Measurements from ENCODE around the gene IFT88. TPM values are rescaled to one million over a fixed set of nuclear protein-coding genes. Genes with fewer than 3 reads are reported as not detected.

The IFT88 gene
- total RNA-seq, 3 donors from 2014 or later (not counting 1 experiment from before 2014, with no cell fraction given): 9.2 to 13.9 (median 13.9) TPM

DNA sequence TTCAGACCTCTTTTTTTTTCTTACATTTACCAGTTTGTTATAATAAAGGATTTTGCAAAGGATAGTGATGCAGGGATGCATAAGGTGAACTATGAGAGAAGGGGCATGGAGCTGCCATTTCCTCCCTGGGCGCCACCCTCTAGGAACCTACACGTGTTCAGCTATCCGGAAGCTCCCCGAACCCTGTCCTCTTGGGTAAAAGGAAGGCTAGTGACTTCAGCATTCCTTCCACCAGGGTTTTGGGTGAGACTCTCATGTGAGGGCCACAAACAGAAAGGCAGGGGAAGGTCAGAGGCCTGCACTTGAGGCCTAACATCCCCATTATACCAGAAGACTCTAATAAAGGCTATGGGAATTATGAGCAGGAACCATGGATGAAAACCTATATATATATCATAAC is 57.3 kb downstream of the IFT88 start:
- Histone ChIP-seq H3K27ac (ENCODE audit: low read length) (no peak overlapping the region), H3K4me1 (ENCODE audit: control insufficient read depth, insufficient read depth, low read length) (peaks cover 4% of the 10 kb centered on the region), H3K36me3 (ENCODE audit: control insufficient read depth, insufficient read depth, low read length) (peaks cover 4% of the 10 kb centered on the region), H3K4me3 (ENCODE audit: low read length) (no peak overlapping the region), H3K9me3 (ENCODE audit: control insufficient read depth, insufficient read depth, low read length) (no peaks in the 10 kb centered on the region), H3K27me3 (ENCODE audit: control insufficient read depth, insufficient read depth, low read length) (no peaks in the 10 kb centered on the region)
- Mint-ChIP-seq H3K4me1 (peaks cover 0 to 13% of the 10 kb centered on the region in 2 donors), H3K4me3 (no peak overlapping the region), H3K36me3 (peaks cover 7% of the 10 kb centered on the region), H3K27me3 (ENCODE audit: low read depth in 2 of 2) (no peaks in the 10 kb centered on the region), H3K9me3 (no peaks in the 10 kb centered on the region), H3K27ac (no peak overlapping the region)
- ATAC-seq (no peak), DNase-seq (no peak)
- 98% methylated on average over 4 of the region's 4 CpGs for WGBS (ENCODE audit: insufficient coverage)
- TF ChIP-seq, protein P1, sequence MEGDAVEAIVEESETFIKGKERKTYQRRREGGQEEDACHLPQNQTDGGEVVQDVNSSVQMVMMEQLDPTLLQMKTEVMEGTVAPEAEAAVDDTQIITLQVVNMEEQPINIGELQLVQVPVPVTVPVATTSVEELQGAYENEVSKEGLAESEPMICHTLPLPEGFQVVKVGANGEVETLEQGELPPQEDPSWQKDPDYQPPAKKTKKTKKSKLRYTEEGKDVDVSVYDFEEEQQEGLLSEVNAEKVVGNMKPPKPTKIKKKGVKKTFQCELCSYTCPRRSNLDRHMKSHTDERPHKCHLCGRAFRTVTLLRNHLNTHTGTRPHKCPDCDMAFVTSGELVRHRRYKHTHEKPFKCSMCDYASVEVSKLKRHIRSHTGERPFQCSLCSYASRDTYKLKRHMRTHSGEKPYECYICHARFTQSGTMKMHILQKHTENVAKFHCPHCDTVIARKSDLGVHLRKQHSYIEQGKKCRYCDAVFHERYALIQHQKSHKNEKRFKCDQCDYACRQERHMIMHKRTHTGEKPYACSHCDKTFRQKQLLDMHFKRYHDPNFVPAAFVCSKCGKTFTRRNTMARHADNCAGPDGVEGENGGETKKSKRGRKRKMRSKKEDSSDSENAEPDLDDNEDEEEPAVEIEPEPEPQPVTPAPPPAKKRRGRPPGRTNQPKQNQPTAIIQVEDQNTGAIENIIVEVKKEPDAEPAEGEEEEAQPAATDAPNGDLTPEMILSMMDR (IDR thresholded peaks at IDR 0.05): no peak
- intact Hi-C loops (cut with micrococcal nuclease): no loop called here

DNA sequence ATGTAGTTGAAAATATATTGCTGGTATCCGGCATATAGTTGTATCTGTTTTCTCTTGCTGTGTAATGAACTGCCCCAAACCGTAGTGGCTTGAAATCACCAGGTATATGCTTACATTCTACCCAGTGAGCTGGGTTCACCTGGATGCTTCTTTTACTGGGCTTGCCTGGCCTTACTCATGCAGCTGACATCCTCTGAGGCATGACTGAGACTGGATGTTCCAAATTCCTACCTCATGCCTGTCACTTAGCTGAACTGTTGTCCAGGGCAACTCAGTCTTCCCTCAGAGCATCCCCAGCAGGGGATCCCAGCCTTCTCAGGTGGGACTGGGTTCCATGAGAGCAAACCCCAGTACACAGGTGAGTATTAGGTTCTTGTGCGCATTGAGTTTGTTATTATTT is 66.8 kb downstream of the IFT88 start:
- ATAC-seq (no peak), DNase-seq (no peak)
- Mint-ChIP-seq H3K4me3 (no peak overlapping the region), H3K36me3 (no peaks in the 10 kb centered on the region), H3K27me3 (ENCODE audit: low read depth in 2 of 2) (no peaks in the 10 kb centered on the region), H3K4me1 (peaks cover 0 to 5% of the 10 kb centered on the region in 2 donors), H3K27ac (no peak overlapping the region), H3K9me3 (no peaks in the 10 kb centered on the region)
- WGBS (ENCODE audit: insufficient coverage): 94% methylated on average over 3 of the region's 3 CpGs
- no peak overlapping the region for H3K27ac ChIP-seq (ENCODE audit: low read length)
- no peak overlapping the region for H3K4me3 ChIP-seq (ENCODE audit: low read length)
- no peaks in the 10 kb centered on the region for H3K36me3 ChIP-seq (ENCODE audit: control insufficient read depth, insufficient read depth, low read length)
- intact Hi-C loops (cut with micrococcal nuclease): no loop called here
- no peaks in the 10 kb centered on the region for H3K27me3 ChIP-seq (ENCODE audit: control insufficient read depth, insufficient read depth, low read length)
- TF ChIP-seq, protein P1 (IDR thresholded peaks at IDR 0.05): no peak
- H3K4me1 ChIP-seq (ENCODE audit: control insufficient read depth, insufficient read depth, low read length): no peaks in the 10 kb centered on the region
- H3K9me3 ChIP-seq (ENCODE audit: control insufficient read depth, insufficient read depth, low read length): no peaks in the 10 kb centered on the region

DNA sequence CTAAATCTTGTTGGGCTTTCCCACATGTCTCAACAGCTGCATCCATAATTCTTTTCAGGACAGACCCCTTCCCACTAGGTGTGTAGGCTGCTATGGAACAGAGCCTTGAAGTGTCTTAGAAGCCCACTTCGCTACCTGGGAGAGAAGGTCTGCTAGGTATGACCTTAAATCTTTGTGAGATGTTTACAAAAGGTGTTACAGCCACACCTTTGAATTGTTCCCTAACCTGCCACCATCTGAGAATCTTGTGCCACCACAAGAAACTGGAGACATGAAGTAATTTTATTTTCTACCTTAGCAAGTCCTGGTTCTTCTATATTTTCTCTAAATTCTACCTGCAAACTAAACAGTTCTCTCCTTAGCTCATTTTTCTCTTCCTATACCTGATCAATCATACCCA is 69.1 kb downstream of the IFT88 start:
- no peaks in the 10 kb centered on the region for H3K27me3 ChIP-seq (ENCODE audit: control insufficient read depth, insufficient read depth, low read length)
- H3K9me3 Mint-ChIP-seq: no peaks in the 10 kb centered on the region
- no peak overlapping the region for H3K27ac ChIP-seq (ENCODE audit: low read length)
- no peak overlapping the region for H3K4me3 ChIP-seq (ENCODE audit: low read length)
- intact Hi-C loops (cut with micrococcal nuclease): no loop called here
- DNase-seq (no peak), ATAC-seq (no peak)
- no peak overlapping the region for H3K27ac Mint-ChIP-seq
- no peaks in the 10 kb centered on the region for H3K36me3 Mint-ChIP-seq
- no peak overlapping the region for H3K4me3 Mint-ChIP-seq
- H3K27me3 Mint-ChIP-seq (ENCODE audit: low read depth in 2 of 2): no peaks in the 10 kb centered on the region
- WGBS (ENCODE audit: insufficient coverage): no CpG with 5 or more reads among the region's 1 CpG
- peaks cover 0 to 5% of the 10 kb centered on the region in 2 donors for H3K4me1 Mint-ChIP-seq
- no peaks in the 10 kb centered on the region for H3K4me1 ChIP-seq (ENCODE audit: control insufficient read depth, insufficient read depth, low read length)
- no peaks in the 10 kb centered on the region for H3K36me3 ChIP-seq (ENCODE audit: control insufficient read depth, insufficient read depth, low read length)
- TF ChIP-seq, protein P1 (IDR thresholded peaks at IDR 0.05): no peak
- no peaks in the 10 kb centered on the region for H3K9me3 ChIP-seq (ENCODE audit: control insufficient read depth, insufficient read depth, low read length)

DNA sequence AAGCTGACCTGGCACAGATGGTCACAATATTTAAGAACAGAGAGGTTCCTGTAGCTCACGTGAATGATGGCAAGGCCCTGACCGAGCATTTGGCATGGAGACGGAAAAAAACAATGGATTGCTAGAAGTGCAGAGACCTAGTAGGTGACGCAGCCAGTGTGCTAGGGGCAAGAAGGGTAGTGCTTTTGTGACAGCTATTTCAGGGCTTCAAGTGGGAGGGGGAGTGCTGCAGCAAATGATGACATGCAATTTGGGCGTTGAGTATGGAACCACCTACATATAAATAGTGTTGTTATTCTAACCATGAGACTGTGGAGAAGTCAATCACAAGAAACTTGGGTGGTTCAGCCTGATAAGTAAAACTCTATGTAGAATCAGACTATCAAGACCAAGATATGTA is 70.9 kb downstream of the IFT88 start:
- no peaks in the 10 kb centered on the region for H3K36me3 Mint-ChIP-seq
- TF ChIP-seq, protein P1 (IDR thresholded peaks at IDR 0.05): no peak
- DNase-seq (no peak), ATAC-seq (no peak)
- no peaks in the 10 kb centered on the region for H3K27me3 ChIP-seq (ENCODE audit: control insufficient read depth, insufficient read depth, low read length)
- no peaks in the 10 kb centered on the region for H3K9me3 ChIP-seq (ENCODE audit: control insufficient read depth, insufficient read depth, low read length)
- H3K27ac Mint-ChIP-seq: no peak overlapping the region
- H3K36me3 ChIP-seq (ENCODE audit: control insufficient read depth, insufficient read depth, low read length): no peaks in the 10 kb centered on the region
- 95% methylated on average over 4 of the region's 5 CpGs for WGBS (ENCODE audit: insufficient coverage)
- no peaks in the 10 kb centered on the region for H3K4me1 ChIP-seq (ENCODE audit: control insufficient read depth, insufficient read depth, low read length)
- no peaks in the 10 kb centered on the region for H3K9me3 Mint-ChIP-seq
- no peak overlapping the region for H3K4me3 Mint-ChIP-seq
- no peak overlapping the region for H3K4me3 ChIP-seq (ENCODE audit: low read length)
- H3K27ac ChIP-seq (ENCODE audit: low read length): no peak overlapping the region
- intact Hi-C loops (cut with micrococcal nuclease): no loop called here
- peaks cover 0 to 5% of the 10 kb centered on the region in 2 donors for H3K4me1 Mint-ChIP-seq
- no peaks in the 10 kb centered on the region for H3K27me3 Mint-ChIP-seq (ENCODE audit: low read depth in 2 of 2)

All from natural killer cell (primary cell).